Lower leg skin (tissue), 4 donors: ENCODE data around the gene FOSL2. TPM values are rescaled to one million over a fixed set of nuclear protein-coding genes. Genes with fewer than 3 reads are reported as not detected.

ENCODE experiments used
- DNase-seq, 2 donors: peaks; one replicate each; pipeline ENCODE4 v3.0.0-alpha.2; 2019; ENCODE audit warnings: low spot score in 2 of 2
- H3K4me3 ChIP-seq: fragments of 200-600 bp; sonication (generic); 2 replicates; pipeline ENCODE4 v1.5.1; 2017; ENCODE audit warnings: mild to moderate bottlenecking, low read depth; ENCODE audit not compliant: poor library complexity, severe bottlenecking
- CTCF ChIP-seq, 3 donors: fragments of 450-650 bp; IDR thresholded peaks; one replicate each; pipeline ENCODE4 v1.5.1; 2016; ENCODE audit warnings: antibody characterized with exemption in 3 of 3, mild to moderate bottlenecking in 3 of 3, moderate library complexity in 2 of 3
- POLR2A ChIP-seq, 2 donors: fragments of 450-650 bp; IDR thresholded peaks; one replicate each; pipeline ENCODE4 v1.6.1; 2016 to 2017; ENCODE audit warnings: antibody characterized with exemption in 2 of 2, mild to moderate bottlenecking in 1 of 2, moderate library complexity in 1 of 2
- WGBS, 2 donors: methylation state at CpG; one replicate each; pipeline ENCODE4 v1.1.5; 2018; 5-methylcytosine and 5-hydroxymethylcytosine counted together
- intact Hi-C: fragments of 100-400 bp; cut with DNase I; formaldehyde crosslinking; loops from one replicate; pipeline ENCODE4 v1.15.0; 2023; ENCODE audit warnings: low total_unique reads
- total RNA-seq, 4 donors: library from RNA; depleted of rRNA; stranded (reverse); fragments of >200 nt; gene quantifications; one replicate each; pipeline ENCODE4 v1.1.0, GENCODE V29; 2016

The FOSL2 gene
- total RNA-seq, 4 donors from 2014 or later: 189 to 423 (median 301) TPM

GRCh38 chr2:28461056-28461455, 68.4 kb downstream of the FOSL2 start:
- no peak overlapping the region for H3K4me3 ChIP-seq
- no peak for DNase-seq
- TF ChIP-seq POLR2A (IDR thresholded peaks at IDR 0.05) (no peak), CTCF (IDR thresholded peaks at IDR 0.05) (no peak)
- 75 to 76% methylated on average over 2 of the region's 2 CpGs for WGBS, 2 donors
- intact Hi-C loops: no loop called here

- no peak overlapping the region for H3K4me3 ChIP-seq
- TF ChIP-seq CTCF (IDR thresholded peaks at IDR 0.05) (no peak), POLR2A (IDR thresholded peaks at IDR 0.05) (no peak)
- intact Hi-C loops: no loop called here
Measured at GRCh38 chr2:28462122-28462521, 69.5 kb downstream of the FOSL2 start.

GRCh38 chr2:28463211-28463816, 70.7 kb downstream of the FOSL2 start:
- no peak for TF ChIP-seq CTCF (IDR thresholded peaks at IDR 0.05)
- no peak for TF ChIP-seq POLR2A (IDR thresholded peaks at IDR 0.05)
- DNase-seq: no peak
- no peak overlapping the region for H3K4me3 ChIP-seq
- intact Hi-C loops: no loop called here
- WGBS, 2 donors: 72 to 80% methylated on average over 6 of the region's 6 CpGs

More at GRCh38 chr2:28462122-28462521, 69.5 kb downstream of the FOSL2 start:
- DNase-seq: no peak

- 80 to 83% methylated on average over 4 of the region's 4 CpGs for WGBS, 2 donors
- no peak for DNase-seq
- TF ChIP-seq CTCF (IDR thresholded peaks at IDR 0.05) (no peak), POLR2A (IDR thresholded peaks at IDR 0.05) (no peak)
- no peak overlapping the region for H3K4me3 ChIP-seq
- intact Hi-C loops: no loop called here
Measured at GRCh38 chr2:28463893-28464292, 71.2 kb downstream of the FOSL2 start.

GRCh38 chr2:28465148-28465885, 72.7 kb downstream of the FOSL2 start:
- 64 to 74% methylated on average over 8 of the region's 8 CpGs for WGBS, 2 donors
- no peak for DNase-seq
- TF ChIP-seq CTCF (IDR thresholded peaks at IDR 0.05): no peak
- TF ChIP-seq POLR2A (IDR thresholded peaks at IDR 0.05): no peak
- intact Hi-C loops: no loop called here
- H3K4me3 ChIP-seq: no peak overlapping the region

Other genes starting within 250 kb of the FOSL2 start
- gene PLB1, start 103.2 kb downstream of the FOSL2 start, total RNA-seq: 10 to 100 TPM in 2 of 4 donors, 1 to 10 TPM in 2; 3.4 to 10.3 (median 8.9) TPM